GM23248 (cell line): ENCODE measurements around the gene LBR.

Source experiments
- EZH2 ChIP-seq: fragments of 200-600 bp; sonication (generic); IDR thresholded peaks from 2 replicates; pipeline ENCODE4 v1.6.1; 2018; ENCODE audit warnings: antibody characterized with exemption, mild to moderate bottlenecking; ENCODE audit not compliant: insufficient read depth, poor library complexity, severe bottlenecking
- EZH2phosphoT487 ChIP-seq: fragments of 200-600 bp; sonication (generic); IDR thresholded peaks from 2 replicates; pipeline ENCODE4 v1.6.1; 2018; ENCODE audit warnings: antibody characterized with exemption, moderate library complexity, mild to moderate bottlenecking, low read depth; ENCODE audit not compliant: insufficient read depth

DNA sequence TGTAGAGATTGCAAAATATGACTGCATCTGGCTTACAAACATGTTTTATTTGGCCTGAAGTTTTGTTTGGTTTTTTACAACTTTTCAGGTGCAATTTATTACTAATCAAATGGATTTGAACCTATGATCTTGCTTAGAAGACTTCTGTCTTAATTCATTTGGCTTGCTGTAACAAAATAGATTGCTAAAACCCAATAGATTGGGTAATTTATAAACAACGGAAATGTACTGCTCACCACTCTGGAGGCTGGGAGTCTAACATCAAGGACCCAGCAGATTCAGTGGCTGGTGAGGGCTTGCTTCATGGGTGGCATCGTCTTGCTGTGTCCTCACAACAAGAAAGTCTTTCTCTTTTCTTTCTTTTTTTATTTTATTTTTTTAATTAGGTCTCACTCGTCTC, 72.9 kb downstream of the LBR start:
- TF ChIP-seq EZH2 (no peak), EZH2phosphoT487 (no peak)
